HG03196 (cell line): ENCODE results near the gene ZNF74.
"Not testable (repeated sequence)": the region's sequence is repeated elsewhere in the genome, so short reads cannot be mapped to it uniquely, and the experiment has no call there.

Experiments
- ATAC-seq: cut with Tn5 transposase; IDR thresholded peaks from one replicate; pipeline ENCODE4 v1.9.1; 2021; ENCODE audit not compliant: unreplicated experiment

The ZNF74 gene

DNA sequence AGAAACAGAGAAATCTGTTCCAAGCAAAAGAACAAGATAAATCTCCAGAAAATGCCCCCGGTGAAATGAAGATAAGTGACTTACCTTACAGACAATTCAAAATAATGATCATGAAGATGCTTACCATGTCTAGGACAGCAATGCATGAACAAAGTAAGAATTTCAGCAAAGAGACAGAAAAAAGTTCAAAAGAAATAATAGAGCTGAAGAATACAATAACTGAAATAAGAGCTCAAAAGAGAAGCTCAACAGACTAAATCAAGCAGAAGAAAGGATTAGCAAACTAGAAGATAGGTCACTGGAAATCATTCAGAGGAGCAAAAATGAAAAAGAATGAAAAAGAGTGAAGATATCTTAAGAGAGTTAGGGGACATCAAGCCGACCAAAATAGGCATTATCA lies 19.8 kb upstream of the ZNF74 start:
- not testable (repeated sequence) for ATAC-seq

DNA sequence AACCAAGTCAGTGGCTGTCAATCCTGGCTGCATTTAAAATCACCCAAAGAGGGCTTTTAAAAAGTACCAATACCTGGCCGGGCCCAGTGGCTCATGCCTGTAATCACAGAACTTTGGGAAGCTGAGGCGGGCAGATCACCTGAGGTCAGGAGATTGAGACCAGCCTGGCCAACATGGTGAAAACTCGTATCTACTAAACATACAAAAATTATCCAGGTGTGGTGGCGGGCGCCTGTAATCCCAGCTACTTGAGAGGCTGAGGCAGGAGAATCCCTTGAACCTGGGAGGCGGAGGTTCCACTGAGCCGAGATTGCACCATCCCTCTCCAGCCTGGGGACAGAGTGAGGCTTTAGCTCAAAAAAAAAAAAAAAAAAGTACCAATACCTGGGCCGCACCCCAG lies 17.7 kb upstream of the ZNF74 start:
- not testable (repeated sequence) for ATAC-seq

DNA sequence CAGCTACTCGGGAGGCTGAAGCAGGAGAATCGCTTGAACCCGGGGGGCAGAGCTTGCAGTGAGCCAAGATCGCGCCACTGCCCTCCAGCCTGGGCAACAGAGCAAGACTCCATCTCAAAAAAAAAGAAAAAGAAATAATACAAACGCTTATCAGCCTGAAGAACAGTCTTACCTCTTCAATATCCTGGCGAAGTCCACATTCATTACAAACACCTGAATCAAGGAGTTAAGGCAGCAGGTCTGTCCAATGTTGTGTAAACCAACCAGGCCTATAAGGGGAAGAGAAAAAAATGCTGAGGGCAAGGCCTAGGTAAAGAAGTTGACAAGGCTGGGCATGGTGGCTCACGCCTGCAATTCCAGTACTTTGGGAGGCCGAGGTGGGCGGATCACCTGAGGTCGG lies 17.0 kb upstream of the ZNF74 start:
- not testable (repeated sequence) for ATAC-seq

DNA sequence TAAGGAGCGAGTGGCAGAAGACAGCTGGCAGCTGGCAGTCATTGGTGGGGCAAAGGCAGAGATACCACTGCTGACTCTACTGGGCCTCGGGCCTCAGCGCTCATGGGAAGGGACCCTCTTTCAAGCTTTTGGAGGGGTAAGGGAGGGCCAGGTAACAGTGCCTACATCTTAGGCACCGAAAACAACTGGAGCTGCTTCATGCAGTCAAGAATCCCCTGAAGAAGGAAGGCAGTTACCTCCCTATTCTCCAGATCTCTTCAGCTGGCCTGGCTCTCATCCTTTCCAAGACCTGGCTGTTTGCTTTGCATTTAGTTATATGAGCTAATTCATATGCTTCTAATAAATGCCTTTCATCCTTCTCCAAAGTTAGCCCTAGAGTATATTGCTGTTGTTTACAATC lies 15.8 kb upstream of the ZNF74 start:
- no peak for ATAC-seq

DNA sequence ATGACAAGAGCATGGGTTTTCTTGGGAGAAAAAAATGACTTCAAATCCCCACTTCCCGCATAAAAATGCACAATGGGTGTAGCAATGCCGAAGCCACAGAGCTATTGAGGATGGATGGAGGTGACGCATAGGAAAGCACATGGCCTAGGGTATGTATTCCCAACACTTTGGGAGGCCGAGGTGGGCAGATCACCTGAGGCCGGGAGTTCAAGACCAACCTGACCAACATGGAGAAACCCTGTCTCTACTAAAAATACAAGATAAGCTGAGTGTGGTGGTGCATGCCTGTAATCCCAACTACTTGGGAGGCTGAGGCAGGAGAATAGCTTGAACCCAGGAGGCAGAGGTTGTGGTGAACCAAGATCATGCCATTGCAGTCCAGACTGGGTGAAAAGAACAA lies 15.3 kb upstream of the ZNF74 start:
- ATAC-seq: not testable (repeated sequence)

DNA sequence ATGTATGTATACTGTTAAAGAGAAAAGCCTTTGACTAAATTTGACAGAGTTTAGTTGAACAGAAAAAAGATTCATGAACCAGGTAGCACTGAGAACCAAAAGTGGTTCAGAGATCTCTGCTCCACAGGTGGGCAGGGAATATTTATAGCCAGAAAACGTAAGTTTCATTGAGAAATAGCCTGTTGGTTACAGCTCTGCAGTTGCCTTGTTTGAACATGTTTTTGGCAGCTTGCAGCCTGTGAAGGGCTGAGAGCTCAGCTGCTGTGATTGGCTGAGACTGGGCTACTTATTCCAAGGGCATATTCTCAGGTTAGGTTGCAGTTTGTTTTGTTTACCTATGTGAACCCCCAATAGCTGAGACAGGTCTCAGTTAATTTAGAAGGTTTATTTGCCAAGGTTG lies 13.5 kb upstream of the ZNF74 start:
- ATAC-seq: no peak

DNA sequence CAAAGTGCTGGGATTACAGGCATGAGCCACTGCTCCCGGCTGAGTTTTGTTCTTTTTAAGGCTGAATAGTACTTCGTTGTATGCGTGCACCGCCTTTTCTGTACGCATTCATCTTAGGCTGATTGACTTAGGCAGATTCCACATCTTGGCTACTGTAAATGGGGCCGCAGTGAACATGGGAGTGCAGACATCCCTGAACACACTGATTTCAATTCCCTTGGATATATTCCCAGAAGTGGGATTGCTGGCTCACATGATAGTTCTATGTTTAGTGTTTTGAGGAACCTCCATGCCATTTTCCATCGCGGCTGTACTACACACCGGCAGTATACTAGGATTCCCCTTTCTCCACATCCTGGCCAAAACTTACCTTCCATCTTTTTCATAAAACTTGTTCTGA lies 10.4 kb upstream of the ZNF74 start:
- ATAC-seq: no peak

DNA sequence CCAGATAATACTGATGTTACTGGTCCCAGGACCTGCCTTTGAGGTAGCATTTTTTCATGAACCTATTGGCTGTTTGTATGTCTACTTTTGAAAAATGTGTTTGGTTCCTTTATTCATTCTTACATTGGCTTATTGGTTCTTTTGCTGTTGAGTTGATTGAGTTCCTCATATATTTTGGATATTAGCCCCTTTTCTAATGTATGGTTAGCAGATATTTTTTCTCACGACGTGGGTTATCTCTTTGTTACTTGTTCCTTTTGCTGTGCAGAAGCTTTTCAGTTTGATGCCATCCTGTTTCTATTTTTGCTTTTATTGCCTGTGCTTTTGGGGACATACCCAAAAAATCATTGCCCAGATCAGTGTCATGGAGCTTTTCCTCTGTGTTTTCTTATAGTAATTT lies 9.8 kb upstream of the ZNF74 start:
- ATAC-seq: no peak

DNA sequence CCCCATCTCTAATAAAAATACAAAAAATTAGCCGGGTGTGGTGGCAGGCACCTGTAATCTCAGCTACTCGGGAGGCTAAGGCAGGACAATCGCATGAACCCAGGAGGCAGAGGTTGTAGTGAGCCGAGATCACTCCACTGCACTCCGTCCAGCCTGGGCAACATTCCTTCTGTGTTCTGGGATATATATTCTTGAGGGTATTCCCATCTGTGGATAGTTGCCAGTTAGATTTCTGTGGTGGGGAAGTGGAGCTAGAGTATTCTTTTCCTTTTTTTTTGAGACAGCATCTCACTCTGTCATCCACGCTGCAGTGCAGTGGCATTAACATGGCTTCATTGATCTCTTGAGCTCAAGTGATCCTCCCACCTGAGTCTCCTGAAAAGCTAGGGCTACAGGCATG lies 9.1 kb upstream of the ZNF74 start:
- ATAC-seq: no peak

DNA sequence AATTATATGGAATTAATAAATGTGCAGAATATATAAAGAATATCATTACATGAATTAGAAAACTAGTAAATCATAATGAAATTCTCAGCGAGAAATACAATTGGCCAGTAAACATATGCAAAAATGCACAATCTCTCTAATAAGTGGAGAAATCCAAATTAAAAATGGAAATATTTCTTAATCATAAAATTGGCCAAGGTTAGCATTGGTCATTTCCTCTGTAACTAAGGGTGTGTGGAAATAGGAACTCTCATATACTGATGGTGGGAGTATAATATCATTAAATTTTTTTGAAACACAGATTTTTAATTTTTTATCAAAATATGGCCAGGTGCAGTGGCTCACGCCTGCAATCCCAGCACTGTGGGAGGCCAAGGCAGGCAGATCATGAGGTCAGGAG lies 7.6 kb upstream of the ZNF74 start:
- no peak for ATAC-seq

DNA sequence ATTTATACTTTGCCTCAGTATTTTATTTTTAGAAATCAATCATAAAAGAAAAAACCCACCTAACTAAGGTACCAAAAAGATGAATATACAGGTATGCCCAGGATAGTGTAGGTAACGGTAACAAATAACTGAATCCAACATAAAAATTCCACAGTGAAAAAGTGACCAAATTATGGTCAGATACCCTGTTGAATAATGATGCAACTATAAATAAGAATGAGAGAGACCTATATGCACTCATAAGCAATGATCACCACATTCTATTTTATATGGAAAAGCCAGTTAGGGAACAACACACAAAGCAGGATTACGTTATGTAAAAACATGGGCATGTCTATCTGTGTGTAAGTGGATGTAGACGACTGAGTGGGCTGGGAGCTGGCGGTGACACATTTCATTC lies 7.0 kb upstream of the ZNF74 start:
- ATAC-seq: no peak

DNA sequence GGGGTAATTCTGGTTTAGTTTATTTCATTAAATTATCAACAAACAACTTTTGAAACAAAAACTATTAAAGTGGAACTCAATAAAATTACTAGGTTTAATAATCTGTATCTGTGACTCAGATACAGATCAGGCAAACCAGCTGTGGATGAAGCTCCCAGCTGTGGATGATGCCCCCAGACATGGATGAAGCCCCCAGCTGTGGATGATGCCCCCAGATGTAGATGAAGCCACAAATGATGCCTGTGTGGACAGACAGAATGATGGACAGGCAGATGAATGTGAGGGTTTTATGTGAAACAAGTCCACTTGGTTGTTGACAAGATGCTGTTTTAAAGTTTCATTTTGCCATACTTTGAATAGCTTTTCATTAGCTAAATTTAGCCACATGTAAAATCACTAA lies 5.8 kb upstream of the ZNF74 start:
- ATAC-seq: no peak

DNA sequence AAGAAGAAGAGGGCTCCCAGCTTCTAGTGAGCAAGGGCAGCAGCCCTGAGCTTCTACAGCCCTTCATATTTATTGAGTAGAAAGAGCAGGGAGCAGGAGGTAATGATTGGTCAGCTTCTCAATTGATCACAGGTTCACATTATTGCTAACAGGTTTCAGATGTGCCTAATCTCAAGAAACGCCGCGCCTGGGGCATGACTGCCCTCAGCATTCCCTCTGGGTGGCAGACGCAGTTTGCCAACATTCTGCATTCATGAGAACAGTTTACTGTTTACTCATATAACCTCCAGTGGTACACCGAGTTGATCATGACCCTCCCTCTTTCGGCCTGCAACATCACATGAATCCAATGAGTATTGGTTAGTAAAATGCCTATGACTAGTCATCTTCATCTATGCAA lies 4.7 kb upstream of the ZNF74 start:
- no peak for ATAC-seq

DNA sequence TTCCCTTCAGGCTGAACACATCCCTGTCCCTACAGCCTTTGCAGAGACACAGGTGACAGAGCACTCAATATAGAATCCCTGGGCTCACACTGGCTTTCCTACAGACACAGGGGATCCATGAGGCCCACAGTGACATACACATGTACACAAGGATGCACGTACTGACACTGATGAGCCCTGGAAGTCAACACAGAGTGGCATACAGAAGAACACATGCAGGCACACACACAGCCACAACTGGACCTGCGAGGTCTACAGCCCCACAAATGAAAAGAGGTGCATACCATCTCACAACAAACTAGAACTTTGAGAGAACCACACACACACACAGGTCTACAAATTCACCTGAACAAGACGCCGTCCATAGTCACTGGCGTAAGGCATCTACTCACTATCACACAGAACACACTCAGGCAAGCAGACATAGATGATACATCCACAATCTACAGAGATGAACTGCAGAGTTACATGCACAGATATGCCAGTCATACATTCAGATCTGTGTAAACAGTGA lies 3.5 kb upstream of the ZNF74 start:
- no peak for ATAC-seq

DNA sequence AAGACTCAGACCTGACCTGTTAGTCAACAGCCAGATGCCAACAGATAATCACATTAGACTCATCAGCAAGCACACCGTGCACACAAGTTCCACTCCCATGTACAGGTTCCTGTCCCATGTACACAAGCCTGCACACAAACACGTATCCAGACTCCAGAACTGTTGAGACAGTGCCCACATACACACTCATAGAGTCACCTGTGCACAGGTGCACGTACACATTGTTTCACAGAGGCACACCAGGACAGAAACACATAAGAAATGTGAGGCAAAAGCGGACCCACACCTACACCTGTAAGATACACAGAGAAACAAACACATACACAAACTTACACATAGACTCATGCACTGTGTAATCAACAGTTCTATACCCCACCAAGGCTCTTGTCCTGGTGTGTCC lies 2.7 kb upstream of the ZNF74 start:
- no peak for ATAC-seq

DNA sequence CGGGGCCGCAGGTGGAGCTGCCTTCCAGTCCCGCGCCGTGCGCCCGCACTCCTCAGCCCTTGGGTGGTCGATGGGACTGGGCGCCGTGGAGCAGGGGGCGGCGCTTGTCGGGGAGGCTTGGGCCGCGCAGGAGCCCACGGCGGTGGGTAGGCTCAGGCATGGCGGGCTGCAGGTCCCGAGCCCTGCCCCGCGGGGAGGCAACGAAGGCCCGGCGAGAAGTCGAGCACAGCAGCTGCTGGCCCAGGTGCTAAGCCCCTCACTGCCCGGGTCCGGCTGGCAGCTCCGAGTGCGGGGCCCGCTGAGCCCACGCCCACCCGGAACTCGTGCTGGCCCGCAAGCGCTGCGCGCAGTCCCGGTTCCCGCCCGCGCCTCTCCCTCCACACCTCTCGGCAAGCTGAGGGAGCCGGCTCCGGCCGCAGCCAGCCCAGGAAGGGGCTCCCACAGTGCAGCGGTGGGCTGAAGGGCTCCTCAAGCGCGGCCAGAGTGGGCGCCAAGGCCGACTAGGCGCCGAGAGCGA lies 1.5 kb upstream of the ZNF74 start:
- not testable (repeated sequence) for ATAC-seq

DNA sequence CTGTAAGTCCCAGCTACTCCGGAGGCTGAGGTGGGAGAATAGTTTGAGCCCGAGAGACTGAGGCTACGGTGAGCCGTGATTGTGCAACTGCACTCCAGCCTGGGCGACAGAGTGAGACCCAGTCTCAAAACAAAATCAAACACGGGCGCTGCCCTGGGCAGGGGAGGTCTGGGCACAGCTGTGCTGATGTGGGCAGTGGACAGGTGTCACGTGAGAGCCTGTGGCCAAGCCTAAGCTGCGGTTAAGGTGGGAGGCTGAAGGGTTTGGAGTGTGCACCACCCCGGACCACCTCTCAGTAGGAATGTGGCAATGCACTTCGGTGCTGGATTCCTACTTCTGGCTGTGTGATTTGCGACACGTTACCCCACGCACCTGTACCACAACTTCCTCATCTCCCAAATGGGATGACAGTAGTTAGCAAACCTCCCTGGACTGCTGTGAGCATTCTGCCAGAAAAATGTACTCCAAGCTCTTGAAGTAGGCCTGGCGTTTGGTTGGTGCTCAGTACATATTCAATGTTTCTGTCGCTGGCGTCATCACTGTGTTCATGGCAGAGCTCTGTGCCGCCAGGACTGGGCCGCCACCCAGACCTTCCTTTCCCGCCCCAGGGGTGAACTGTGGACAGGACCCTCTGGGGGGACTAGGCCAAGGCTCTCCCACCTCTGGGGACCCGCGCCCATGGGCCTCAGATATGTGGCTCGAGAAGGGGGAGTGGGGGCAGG lies 807 bp upstream of the ZNF74 start:
- no peak for ATAC-seq

DNA sequence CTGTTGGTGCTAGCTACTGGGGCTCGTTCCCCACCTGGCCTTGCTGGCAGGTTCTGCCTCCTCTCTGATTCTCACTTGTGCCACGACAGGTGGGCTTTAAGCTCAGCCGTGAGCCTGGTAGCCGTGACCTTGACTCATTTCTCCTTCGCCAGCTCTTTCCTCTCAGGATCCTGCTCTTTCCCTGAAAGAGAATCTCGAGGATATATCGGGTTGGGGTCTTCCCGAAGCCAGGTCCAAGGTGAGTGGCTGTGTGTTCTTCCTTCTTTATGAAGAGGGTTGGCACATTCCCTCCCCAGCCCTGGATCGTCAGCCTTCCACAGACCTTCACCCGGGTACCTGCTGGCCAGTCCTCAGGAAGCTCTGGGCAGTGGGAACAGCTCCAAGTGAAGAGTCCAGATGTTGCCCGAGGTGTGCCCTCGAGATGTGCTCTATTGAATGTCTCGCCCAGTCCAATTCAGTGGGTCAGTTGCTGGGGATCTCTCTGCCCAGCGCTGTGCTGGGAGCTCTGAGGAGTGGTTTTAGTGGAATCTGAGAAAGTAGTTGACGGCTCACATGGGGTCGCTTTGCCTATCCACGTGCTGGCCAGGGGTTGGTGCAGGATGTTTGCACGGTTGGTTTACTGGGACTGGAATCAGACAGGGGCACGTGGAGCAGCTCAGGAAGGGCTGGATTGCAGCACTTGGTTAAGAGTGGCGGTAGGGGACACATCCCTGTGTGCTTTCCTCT lies 1.4 kb downstream of the ZNF74 start:
- no peak for ATAC-seq

DNA sequence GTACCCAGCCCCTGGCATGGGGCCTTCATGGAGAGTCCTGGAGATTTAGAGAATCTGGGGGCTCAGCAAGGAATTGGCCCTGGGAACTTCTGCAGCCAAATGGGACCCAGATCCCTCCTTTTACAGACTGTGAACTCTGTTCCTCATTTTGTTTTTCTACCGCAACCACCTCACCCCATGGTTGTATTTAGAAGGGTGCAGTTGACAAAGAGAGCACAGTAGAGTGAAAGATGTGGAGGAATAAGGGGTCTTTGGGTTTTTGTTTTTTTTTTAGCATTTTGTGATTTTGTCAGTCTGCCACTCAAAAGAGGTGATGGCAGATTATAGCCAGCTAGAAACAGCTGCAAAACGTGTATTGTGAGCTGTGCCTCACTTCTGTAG lies 1.9 kb downstream of the ZNF74 start:
- ATAC-seq: no peak

DNA sequence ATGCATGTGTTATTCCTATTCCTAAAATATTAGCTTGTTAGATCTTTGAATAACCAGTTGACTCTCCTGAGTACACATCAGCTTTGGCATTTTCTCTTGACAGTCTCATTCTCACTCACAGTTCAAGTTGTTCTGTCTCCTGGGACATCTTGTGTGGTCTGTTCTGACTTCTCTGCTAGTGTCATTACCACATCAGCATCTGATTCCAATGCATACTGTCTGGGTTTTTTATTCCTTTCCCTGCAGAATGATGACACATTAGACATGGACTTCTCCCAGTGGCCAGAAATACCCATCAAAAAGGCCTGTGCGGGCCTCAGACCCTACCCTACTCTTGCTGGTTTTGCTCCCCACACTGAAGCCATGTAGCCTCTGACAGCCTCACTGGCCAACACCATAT lies 2.7 kb downstream of the ZNF74 start:
- no peak for ATAC-seq

DNA sequence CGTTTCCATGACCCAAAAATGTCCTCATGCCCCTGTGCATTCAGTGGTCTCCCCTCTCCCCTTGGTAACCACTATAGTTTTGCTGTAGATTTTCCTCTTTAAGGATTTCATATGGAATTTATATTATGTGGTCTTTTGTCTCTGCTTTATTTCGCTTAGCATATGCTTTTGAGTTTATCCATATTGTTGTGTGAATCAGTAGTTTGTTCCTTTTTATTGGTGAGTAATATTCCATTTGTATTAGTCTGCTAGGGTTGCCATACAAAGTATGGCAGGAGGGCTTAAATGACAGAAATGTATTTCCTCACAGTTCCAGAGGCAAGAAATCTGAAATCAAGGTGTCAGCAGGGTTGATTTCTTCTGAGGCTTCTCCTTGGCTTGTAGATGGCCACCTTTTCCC lies 3.5 kb downstream of the ZNF74 start:
- ATAC-seq: no peak

DNA sequence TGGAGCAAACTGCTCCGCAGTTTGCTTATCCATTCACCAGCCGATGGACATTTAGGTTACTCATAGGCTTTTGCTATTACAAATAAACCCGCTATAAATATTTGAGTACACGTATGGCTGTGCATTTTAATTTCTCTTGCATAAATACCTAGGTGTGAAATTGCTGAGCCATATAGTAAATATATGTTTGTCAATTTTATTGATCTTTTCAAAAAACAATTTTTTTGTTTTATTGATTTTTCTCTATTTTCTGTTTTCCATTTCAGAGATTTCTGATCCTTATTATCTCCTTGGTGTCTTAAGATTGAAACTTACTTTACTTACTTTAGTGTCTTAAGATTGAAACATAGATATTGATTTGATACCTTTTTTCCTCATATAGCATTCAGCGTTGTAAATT lies 4.5 kb downstream of the ZNF74 start:
- no peak for ATAC-seq
